HG02973 (cell line): ENCODE measurements around the gene CDK5RAP1.

ENCODE experiments used
- ATAC-seq: cut with Tn5 transposase; IDR thresholded peaks from one replicate; pipeline ENCODE4 v1.9.1; 2021; ENCODE audit warnings: moderate library complexity; ENCODE audit not compliant: unreplicated experiment

Gene CDK5RAP1

GRCh38 chr20:33336375-33336774 lies 64.9 kb downstream of the CDK5RAP1 start:
- no peak for ATAC-seq

GRCh38 chr20:33334111-33334510 lies 67.2 kb downstream of the CDK5RAP1 start:
- no peak for ATAC-seq

- no peak for ATAC-seq
Observed at GRCh38 chr20:33333616-33334015, 67.7 kb downstream of the CDK5RAP1 start.

- no peak for ATAC-seq
Observed at GRCh38 chr20:33332905-33333456, 68.3 kb downstream of the CDK5RAP1 start.

- no peak for ATAC-seq
Observed at GRCh38 chr20:33328157-33329137, 72.9 kb downstream of the CDK5RAP1 start.

- ATAC-seq: no peak
Observed at GRCh38 chr20:33325350-33325749, 76.0 kb downstream of the CDK5RAP1 start.

GRCh38 chr20:33323236-33323635 lies 78.1 kb downstream of the CDK5RAP1 start:
- ATAC-seq: no peak

GRCh38 chr20:33322456-33322855 lies 78.9 kb downstream of the CDK5RAP1 start:
- no peak for ATAC-seq

- no peak for ATAC-seq
Observed at GRCh38 chr20:33320006-33320405, 81.3 kb downstream of the CDK5RAP1 start.

GRCh38 chr20:33318096-33318429 lies 83.3 kb downstream of the CDK5RAP1 start:
- ATAC-seq: no peak

GRCh38 chr20:33317424-33318095 lies 83.8 kb downstream of the CDK5RAP1 start:
- ATAC-seq: no peak

GRCh38 chr20:33316958-33317357 lies 84.4 kb downstream of the CDK5RAP1 start:
- ATAC-seq: no peak

GRCh38 chr20:33316343-33316742 lies 85.0 kb downstream of the CDK5RAP1 start:
- no peak for ATAC-seq

- no peak for ATAC-seq
Observed at GRCh38 chr20:33313686-33314314, 87.5 kb downstream of the CDK5RAP1 start.

- no peak for ATAC-seq
Observed at GRCh38 chr20:33312583-33312982, 88.7 kb downstream of the CDK5RAP1 start.

- ATAC-seq: no peak
Observed at GRCh38 chr20:33311996-33312395, 89.3 kb downstream of the CDK5RAP1 start.

GRCh38 chr20:33311011-33311410 lies 90.3 kb downstream of the CDK5RAP1 start:
- ATAC-seq: no peak

- no peak for ATAC-seq
Observed at GRCh38 chr20:33310327-33310899, 90.9 kb downstream of the CDK5RAP1 start.

- ATAC-seq: no peak
Observed at GRCh38 chr20:33309631-33310030, 91.7 kb downstream of the CDK5RAP1 start.
